OCI-LY7 (cell line): ENCODE data around the gene POC5. TPM values are rescaled to one million over a fixed set of nuclear protein-coding genes. Genes with fewer than 3 reads are reported as not detected.

ENCODE experiments used
- BruUV-seq: library from RNA; stranded (reverse); fragments of 400-500 nt; replicated peaks from 2 replicates; lab custom pipeline; 2021; lab: Mats Ljungman, UMichigan
- CTCF ChIA-PET: fragments of 300-600 bp; sonication (Branson Sonifier 250); formaldehyde crosslinking; loops from one replicate; lab custom pipeline; 2022; ENCODE audit warnings: antibody characterized with exemption; ENCODE audit not compliant: unreplicated experiment; lab: Charles Lee
- POLR2A ChIA-PET: fragments of 300-600 bp; sonication (Branson Sonifier 250); formaldehyde crosslinking; loops from one replicate; lab custom pipeline; 2022; ENCODE audit warnings: antibody characterized with exemption; lab: Charles Lee
- DNase-seq: peaks from one replicate; pipeline ENCODE4 v3.0.0-alpha.2; 2015; ENCODE audit warnings: low spot score
- H2AFZ ChIP-seq: fragments of 200-600 bp; sonication (generic), shearing (Covaris generic); 2 replicates; pipeline ENCODE4 v1.6.1; 2014; ENCODE audit warnings: mild to moderate bottlenecking, antibody characterized with exemption, low read length, moderate library complexity
- H3K27ac ChIP-seq: fragments of 200-600 bp; sonication (generic); 2 replicates; pipeline ENCODE4 v1.5.1; 2014; ENCODE audit warnings: mixed run types, low read depth, mild to moderate bottlenecking, moderate library complexity, low read length, inconsistent platforms; ENCODE audit not compliant: poor library complexity, severe bottlenecking
- H3K36me3 ChIP-seq: fragments of 200-600 bp; sonication (generic); 2 replicates; pipeline ENCODE4 v1.6.1; 2014; ENCODE audit warnings: mild to moderate bottlenecking, antibody characterized with exemption, low read length, moderate library complexity, mixed read lengths; ENCODE audit not compliant: insufficient read depth
- H3K4me1 ChIP-seq: fragments of 200-600 bp; sonication (generic); 2 replicates; pipeline ENCODE4 v1.5.1; 2014; ENCODE audit warnings: mild to moderate bottlenecking, low read length; ENCODE audit not compliant: insufficient read depth, poor library complexity, severe bottlenecking
- H3K4me2 ChIP-seq: fragments of 200-600 bp; sonication (generic); 2 replicates; pipeline ENCODE4 v1.6.1; 2014; ENCODE audit warnings: mild to moderate bottlenecking, low read length
- H3K4me3 ChIP-seq: fragments of 200-600 bp; sonication (generic); 2 replicates; pipeline ENCODE4 v1.5.1; 2014; ENCODE audit warnings: mild to moderate bottlenecking, low read depth, low read length; ENCODE audit not compliant: poor library complexity, severe bottlenecking
- H3K79me2 ChIP-seq: fragments of 200-600 bp; sonication (generic); 2 replicates; pipeline ENCODE4 v1.6.1; 2016; ENCODE audit warnings: low read depth, mild to moderate bottlenecking, low read length, moderate library complexity, mixed read lengths; ENCODE audit not compliant: insufficient read depth
- H3K9me2 ChIP-seq: fragments of 200-600 bp; sonication (generic); 2 replicates; pipeline ENCODE4 v1.6.1; 2016; ENCODE audit warnings: mild to moderate bottlenecking, low read length, mixed read lengths; ENCODE audit not compliant: insufficient read depth
- H3K9me3 ChIP-seq: fragments of 200-600 bp; sonication (generic); 2 replicates; pipeline ENCODE4 v1.6.1; 2014; ENCODE audit warnings: mild to moderate bottlenecking, mixed run types, low read length, mixed read lengths
- H4K20me1 ChIP-seq: fragments of 200-600 bp; sonication (generic); 2 replicates; pipeline ENCODE4 v1.6.1; 2014; ENCODE audit warnings: mild to moderate bottlenecking, antibody characterized with exemption, low read length, moderate library complexity, mixed read lengths; ENCODE audit not compliant: insufficient read depth
- EZH2phosphoT487 ChIP-seq: fragments of 200-600 bp; sonication (generic); IDR thresholded peaks from 2 replicates; pipeline ENCODE4 v1.6.1; 2018; ENCODE audit warnings: low read depth, borderline replicate concordance, mild to moderate bottlenecking, mixed run types, antibody characterized with exemption, low read length, moderate library complexity, mixed read lengths
- intact Hi-C: fragments of 100-400 bp; cut with micrococcal nuclease; formaldehyde crosslinking; loops from one replicate; pipeline ENCODE4 v1.10.0; 2022; ENCODE audit not compliant: unreplicated experiment
- total RNA-seq, 2 experiments: library from RNA; depleted of rRNA in 1 of 2; stranded (reverse); fragments of >200 nt in 1 of 2; shearing (Covaris generic) in 1 of 2; gene quantifications; 2 replicates each; pipeline ENCODE4 v1.2.3, GENCODE V29; 2014 to 2022
- TF ChIP-seq, protein P1 (sequence below): fragments of 200-600 bp; sonication (generic); conservative IDR thresholded peaks from 2 replicates; pipeline ENCODE4 v1.5.1; 2014; ENCODE audit warnings: mild to moderate bottlenecking, antibody characterized with exemption, low read length, moderate library complexity, mixed read lengths

The POC5 gene
- total RNA-seq, 2 experiments from 2014 or later = 20.5 to 29.4 TPM

DNA sequence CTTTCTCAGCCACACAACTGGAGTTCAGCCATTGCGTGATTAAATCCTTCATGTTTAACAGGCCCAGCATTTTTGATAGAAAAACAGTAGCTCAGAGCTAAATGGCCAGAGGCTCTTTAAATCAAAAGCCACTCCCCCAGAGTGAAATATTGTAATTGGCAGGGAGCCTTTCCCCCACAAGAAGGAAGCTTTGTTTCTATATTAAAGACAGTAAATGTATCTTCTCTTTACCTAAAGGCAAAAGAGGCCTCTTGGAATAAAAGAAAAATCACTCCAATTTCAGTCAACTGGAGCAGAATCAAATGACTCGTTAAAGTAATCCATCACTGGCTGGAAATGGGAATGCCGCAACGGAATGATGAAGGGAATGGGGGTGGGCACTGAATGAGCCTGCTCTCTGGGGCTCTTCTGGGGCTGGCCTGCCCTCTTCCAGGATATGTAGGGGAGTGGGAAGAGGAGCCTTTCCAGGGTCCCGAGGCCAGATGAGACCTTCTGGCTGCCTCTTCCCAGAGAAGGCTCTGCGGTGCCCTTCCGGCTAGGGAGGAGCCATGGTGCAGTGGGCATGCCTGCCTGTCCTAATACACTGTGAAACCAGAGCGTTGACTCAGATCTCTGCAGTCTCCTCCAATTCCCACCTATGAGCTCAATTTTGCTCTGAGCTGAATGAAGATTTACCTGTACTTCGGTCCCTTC, 60.8 kb downstream of the POC5 start:
- no peak for TF ChIP-seq EZH2phosphoT487
- TF ChIP-seq, protein P1, sequence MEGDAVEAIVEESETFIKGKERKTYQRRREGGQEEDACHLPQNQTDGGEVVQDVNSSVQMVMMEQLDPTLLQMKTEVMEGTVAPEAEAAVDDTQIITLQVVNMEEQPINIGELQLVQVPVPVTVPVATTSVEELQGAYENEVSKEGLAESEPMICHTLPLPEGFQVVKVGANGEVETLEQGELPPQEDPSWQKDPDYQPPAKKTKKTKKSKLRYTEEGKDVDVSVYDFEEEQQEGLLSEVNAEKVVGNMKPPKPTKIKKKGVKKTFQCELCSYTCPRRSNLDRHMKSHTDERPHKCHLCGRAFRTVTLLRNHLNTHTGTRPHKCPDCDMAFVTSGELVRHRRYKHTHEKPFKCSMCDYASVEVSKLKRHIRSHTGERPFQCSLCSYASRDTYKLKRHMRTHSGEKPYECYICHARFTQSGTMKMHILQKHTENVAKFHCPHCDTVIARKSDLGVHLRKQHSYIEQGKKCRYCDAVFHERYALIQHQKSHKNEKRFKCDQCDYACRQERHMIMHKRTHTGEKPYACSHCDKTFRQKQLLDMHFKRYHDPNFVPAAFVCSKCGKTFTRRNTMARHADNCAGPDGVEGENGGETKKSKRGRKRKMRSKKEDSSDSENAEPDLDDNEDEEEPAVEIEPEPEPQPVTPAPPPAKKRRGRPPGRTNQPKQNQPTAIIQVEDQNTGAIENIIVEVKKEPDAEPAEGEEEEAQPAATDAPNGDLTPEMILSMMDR = no peak
- ChIA-PET CTCF (no interaction called here), POLR2A (interaction anchor here (0.6 to 1.0 kb wide), 2 partner anchors 23 to 1258 kb away, joined by 3 to 4 read pairs; no protein-coding TSS in a partner anchor)
- no TSS peak for BruUV-seq
- Histone ChIP-seq H2AFZ (no peak overlapping the region), H4K20me1 (no peaks in the 10 kb centered on the region), H3K79me2 (no peaks in the 10 kb centered on the region), H3K4me2 (no peak overlapping the region), H3K27ac (no peak overlapping the region), H3K36me3 (no peaks in the 10 kb centered on the region), H3K9me3 (no peaks in the 10 kb centered on the region), H3K4me1 (no peaks in the 10 kb centered on the region), H3K4me3 (no peak overlapping the region), H3K9me2 (no peaks in the 10 kb centered on the region)
- no peak for DNase-seq
- intact Hi-C loops = no loop called here

DNA sequence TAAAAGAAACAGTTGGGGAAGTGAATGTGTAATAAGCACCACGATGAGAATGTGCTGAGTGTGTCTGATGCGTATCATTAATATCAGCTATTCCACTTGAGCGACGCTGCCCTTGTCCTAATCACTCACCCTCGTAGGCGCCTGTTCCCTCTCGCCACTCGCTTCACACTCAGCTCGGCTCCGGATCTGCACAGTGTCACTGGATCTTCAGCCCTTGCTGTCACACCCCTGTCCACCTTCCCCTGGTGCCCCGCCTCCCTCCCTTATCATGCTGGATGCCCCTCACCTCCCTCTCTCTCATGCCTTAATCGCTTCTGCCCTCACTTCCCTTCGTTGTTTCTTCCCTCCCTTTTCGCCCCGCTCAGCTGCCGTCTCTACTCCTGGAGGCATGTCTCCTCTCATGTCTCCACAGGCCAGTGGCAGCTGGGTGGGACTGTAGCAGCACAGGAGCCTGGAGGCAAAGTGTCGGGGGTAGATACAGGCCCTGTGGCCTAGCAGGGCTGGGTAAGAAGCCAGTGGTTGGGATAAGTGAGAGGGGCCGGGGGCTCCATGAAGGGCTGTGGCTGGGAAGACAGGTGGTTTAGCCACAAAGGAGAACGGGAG, 62.4 kb downstream of the POC5 start:
- TF ChIP-seq EZH2phosphoT487 = no peak
- TF ChIP-seq, protein P1 = no peak
- Histone ChIP-seq H4K20me1 (no peaks in the 10 kb centered on the region), H3K27ac (no peak overlapping the region), H3K4me2 (no peak overlapping the region), H3K9me2 (no peaks in the 10 kb centered on the region), H3K9me3 (no peaks in the 10 kb centered on the region), H2AFZ (no peak overlapping the region), H3K79me2 (no peaks in the 10 kb centered on the region), H3K4me1 (no peaks in the 10 kb centered on the region), H3K36me3 (no peaks in the 10 kb centered on the region), H3K4me3 (no peak overlapping the region)
- POLR2A ChIA-PET = no interaction called here
- CTCF ChIA-PET = no interaction called here
- intact Hi-C loops = no loop called here
- no peak for DNase-seq
- no TSS peak for BruUV-seq

DNA sequence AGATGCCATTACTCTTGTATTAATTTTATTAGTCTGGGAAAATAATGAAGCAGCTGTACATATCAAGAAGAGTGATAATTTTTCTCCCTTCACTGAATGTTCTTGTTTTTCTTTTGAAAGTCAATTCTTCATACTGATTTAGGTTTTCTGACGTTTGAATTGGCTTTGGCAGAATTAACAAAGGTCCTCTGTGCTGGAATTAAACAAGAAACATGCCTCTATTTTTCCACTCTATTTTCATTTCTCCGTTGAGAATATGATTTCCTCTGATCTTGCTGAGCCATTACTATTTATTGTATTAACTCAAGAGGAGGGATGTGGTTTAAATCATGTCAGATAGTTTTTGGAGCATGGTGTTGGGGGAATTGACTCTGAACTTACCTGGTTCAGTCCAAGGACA, 63.7 kb downstream of the POC5 start:
- Histone ChIP-seq H4K20me1 (no peaks in the 10 kb centered on the region), H3K4me1 (no peaks in the 10 kb centered on the region), H3K4me3 (no peak overlapping the region), H3K36me3 (no peaks in the 10 kb centered on the region), H3K9me2 (no peaks in the 10 kb centered on the region), H3K9me3 (no peaks in the 10 kb centered on the region), H3K4me2 (no peak overlapping the region), H2AFZ (no peak overlapping the region), H3K27ac (no peak overlapping the region), H3K79me2 (no peaks in the 10 kb centered on the region)
- ChIA-PET CTCF (no interaction called here), POLR2A (no interaction called here)
- no peak for TF ChIP-seq EZH2phosphoT487
- TF ChIP-seq, protein P1 = no peak
- BruUV-seq = no TSS peak
- intact Hi-C loops = no loop called here
- DNase-seq = no peak
